Liver (tissue), 3 donors: ENCODE results near the gene LCT.
A peak's percentile ranks its signal among the peaks of the same experiment; 100 is the strongest.

Source experiments
- FOXA1 ChIP-seq: IDR thresholded peaks from 2 replicates; pipeline ENCODE4 v1.6.1; 2016; ENCODE audit warnings: antibody characterized with exemption
- JUND ChIP-seq, 2 donors: IDR thresholded peaks; 2 replicates each; pipeline ENCODE4 v1.6.1; 2016; ENCODE audit warnings: antibody characterized with exemption in 2 of 2
- RAD21 ChIP-seq, 2 donors: IDR thresholded peaks; 2 replicates each; pipeline ENCODE4 v1.6.1; 2016; ENCODE audit warnings: antibody characterized with exemption in 2 of 2, mild to moderate bottlenecking in 2 of 2
- YY1 ChIP-seq: IDR thresholded peaks from 2 replicates; pipeline ENCODE4 v1.6.1; 2016; ENCODE audit warnings: antibody characterized with exemption, mild to moderate bottlenecking
- TF ChIP-seq, protein P1 (sequence below): fragments of 150-350 bp; IDR thresholded peaks from 2 replicates; pipeline ENCODE4 v1.5.1; 2017; ENCODE audit warnings: improper control_type of control experiment, low read depth, low read length; ENCODE audit not compliant: missing input control
- TF ChIP-seq, protein P2 (sequence below): IDR thresholded peaks from 2 replicates; pipeline ENCODE4 v1.6.1; 2016; ENCODE audit warnings: antibody characterized with exemption, mild to moderate bottlenecking
- TF ChIP-seq, protein P3 (sequence below): IDR thresholded peaks from 2 replicates; pipeline ENCODE4 v1.6.1; 2016; ENCODE audit warnings: antibody characterized with exemption
- TF ChIP-seq, protein P4 (sequence below): IDR thresholded peaks from 2 replicates; pipeline ENCODE4 v1.6.1; 2016; ENCODE audit warnings: antibody characterized with exemption
- donor health status: healthy.
- donor health status: healthy.

DNA sequence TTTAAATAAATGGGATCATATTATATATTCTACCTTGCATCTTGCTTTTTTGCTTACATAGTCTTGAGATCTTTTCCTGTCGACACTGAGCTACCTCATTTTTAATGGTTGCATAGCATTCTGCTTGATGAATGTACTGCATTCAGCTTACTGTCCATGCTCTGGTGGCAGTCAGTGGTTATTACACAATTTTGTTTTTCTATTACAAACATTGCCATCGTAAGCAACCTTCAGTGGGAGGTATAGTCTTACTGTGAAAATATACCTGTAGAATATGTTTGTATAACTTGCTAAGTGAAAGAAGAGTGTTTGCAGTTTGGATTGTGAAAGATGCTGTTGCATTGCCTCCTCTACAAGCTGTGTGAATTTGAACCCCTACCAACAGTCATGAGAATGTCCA is 52.0 kb downstream of the LCT start:
- TF ChIP-seq YY1: no peak
- TF ChIP-seq, protein P1, sequence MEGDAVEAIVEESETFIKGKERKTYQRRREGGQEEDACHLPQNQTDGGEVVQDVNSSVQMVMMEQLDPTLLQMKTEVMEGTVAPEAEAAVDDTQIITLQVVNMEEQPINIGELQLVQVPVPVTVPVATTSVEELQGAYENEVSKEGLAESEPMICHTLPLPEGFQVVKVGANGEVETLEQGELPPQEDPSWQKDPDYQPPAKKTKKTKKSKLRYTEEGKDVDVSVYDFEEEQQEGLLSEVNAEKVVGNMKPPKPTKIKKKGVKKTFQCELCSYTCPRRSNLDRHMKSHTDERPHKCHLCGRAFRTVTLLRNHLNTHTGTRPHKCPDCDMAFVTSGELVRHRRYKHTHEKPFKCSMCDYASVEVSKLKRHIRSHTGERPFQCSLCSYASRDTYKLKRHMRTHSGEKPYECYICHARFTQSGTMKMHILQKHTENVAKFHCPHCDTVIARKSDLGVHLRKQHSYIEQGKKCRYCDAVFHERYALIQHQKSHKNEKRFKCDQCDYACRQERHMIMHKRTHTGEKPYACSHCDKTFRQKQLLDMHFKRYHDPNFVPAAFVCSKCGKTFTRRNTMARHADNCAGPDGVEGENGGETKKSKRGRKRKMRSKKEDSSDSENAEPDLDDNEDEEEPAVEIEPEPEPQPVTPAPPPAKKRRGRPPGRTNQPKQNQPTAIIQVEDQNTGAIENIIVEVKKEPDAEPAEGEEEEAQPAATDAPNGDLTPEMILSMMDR: peak; percentile 22
- TF ChIP-seq, protein P2, sequence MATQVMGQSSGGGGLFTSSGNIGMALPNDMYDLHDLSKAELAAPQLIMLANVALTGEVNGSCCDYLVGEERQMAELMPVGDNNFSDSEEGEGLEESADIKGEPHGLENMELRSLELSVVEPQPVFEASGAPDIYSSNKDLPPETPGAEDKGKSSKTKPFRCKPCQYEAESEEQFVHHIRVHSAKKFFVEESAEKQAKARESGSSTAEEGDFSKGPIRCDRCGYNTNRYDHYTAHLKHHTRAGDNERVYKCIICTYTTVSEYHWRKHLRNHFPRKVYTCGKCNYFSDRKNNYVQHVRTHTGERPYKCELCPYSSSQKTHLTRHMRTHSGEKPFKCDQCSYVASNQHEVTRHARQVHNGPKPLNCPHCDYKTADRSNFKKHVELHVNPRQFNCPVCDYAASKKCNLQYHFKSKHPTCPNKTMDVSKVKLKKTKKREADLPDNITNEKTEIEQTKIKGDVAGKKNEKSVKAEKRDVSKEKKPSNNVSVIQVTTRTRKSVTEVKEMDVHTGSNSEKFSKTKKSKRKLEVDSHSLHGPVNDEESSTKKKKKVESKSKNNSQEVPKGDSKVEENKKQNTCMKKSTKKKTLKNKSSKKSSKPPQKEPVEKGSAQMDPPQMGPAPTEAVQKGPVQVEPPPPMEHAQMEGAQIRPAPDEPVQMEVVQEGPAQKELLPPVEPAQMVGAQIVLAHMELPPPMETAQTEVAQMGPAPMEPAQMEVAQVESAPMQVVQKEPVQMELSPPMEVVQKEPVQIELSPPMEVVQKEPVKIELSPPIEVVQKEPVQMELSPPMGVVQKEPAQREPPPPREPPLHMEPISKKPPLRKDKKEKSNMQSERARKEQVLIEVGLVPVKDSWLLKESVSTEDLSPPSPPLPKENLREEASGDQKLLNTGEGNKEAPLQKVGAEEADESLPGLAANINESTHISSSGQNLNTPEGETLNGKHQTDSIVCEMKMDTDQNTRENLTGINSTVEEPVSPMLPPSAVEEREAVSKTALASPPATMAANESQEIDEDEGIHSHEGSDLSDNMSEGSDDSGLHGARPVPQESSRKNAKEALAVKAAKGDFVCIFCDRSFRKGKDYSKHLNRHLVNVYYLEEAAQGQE: no peak
- TF ChIP-seq, protein P3, sequence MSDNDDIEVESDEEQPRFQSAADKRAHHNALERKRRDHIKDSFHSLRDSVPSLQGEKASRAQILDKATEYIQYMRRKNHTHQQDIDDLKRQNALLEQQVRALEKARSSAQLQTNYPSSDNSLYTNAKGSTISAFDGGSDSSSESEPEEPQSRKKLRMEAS: no peak
- TF ChIP-seq, protein P4, sequence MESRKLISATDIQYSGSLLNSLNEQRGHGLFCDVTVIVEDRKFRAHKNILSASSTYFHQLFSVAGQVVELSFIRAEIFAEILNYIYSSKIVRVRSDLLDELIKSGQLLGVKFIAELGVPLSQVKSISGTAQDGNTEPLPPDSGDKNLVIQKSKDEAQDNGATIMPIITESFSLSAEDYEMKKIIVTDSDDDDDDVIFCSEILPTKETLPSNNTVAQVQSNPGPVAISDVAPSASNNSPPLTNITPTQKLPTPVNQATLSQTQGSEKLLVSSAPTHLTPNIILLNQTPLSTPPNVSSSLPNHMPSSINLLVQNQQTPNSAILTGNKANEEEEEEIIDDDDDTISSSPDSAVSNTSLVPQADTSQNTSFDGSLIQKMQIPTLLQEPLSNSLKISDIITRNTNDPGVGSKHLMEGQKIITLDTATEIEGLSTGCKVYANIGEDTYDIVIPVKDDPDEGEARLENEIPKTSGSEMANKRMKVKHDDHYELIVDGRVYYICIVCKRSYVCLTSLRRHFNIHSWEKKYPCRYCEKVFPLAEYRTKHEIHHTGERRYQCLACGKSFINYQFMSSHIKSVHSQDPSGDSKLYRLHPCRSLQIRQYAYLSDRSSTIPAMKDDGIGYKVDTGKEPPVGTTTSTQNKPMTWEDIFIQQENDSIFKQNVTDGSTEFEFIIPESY: no peak
- no peak for TF ChIP-seq RAD21 (IDR thresholded peaks at IDR 0.05)
- TF ChIP-seq JUND (IDR thresholded peaks at IDR 0.05): no peak
- no peak for TF ChIP-seq FOXA1
